Liver (tissue), 9 donors: ENCODE data around the gene IFNGR1. TPM values are rescaled to one million over a fixed set of nuclear protein-coding genes. Genes with fewer than 3 reads are reported as not detected.

Source experiments
- DNase-seq: peaks from one replicate; pipeline ENCODE4 v3.0.0-alpha.2; 2017; ENCODE audit warnings: low spot score
- H3K27ac ChIP-seq, 2 donors: one replicate each; pipeline ENCODE4 v1.7.0; 2013; ENCODE audit warnings: inconsistent platforms in 2 of 2, low read length in 2 of 2, control low read depth in 1 of 2, low read depth in 1 of 2, mild to moderate bottlenecking in 1 of 2
- H3K27me3 ChIP-seq, 4 donors: one replicate each; pipeline versions ENCODE4 v1.6.1 to v1.7.0; 2013; ENCODE audit warnings: low read length in 3 of 4, inconsistent platforms in 1 of 4, mild to moderate bottlenecking in 1 of 4, moderate library complexity in 1 of 4; ENCODE audit not compliant: control insufficient read depth in 4 of 4, insufficient read depth in 4 of 4
- H3K36me3 ChIP-seq, 4 donors: one replicate each; pipeline versions ENCODE4 v1.6.1 to v1.7.0; 2013; ENCODE audit warnings: low read length in 3 of 4, mild to moderate bottlenecking in 3 of 4, low read depth in 1 of 4, moderate library complexity in 1 of 4; ENCODE audit not compliant: control insufficient read depth in 4 of 4, insufficient read depth in 3 of 4
- H3K4me1 ChIP-seq, 4 donors: one replicate each; pipeline versions ENCODE4 v1.6.1 to v1.7.0; 2013; ENCODE audit warnings: low read length in 3 of 4, mild to moderate bottlenecking in 3 of 4, moderate library complexity in 1 of 4; ENCODE audit not compliant: control insufficient read depth in 4 of 4, insufficient read depth in 4 of 4
- H3K4me3 ChIP-seq, 3 donors: one replicate each; pipeline versions ENCODE4 v1.6.1 to v1.7.0; 2013; ENCODE audit warnings: low read length in 3 of 3, control low read depth in 1 of 3, low read depth in 1 of 3, mild to moderate bottlenecking in 1 of 3
- H3K9ac ChIP-seq, 2 donors: one replicate each; pipeline ENCODE4 v1.7.0; 2013; ENCODE audit warnings: low read length in 2 of 2, mild to moderate bottlenecking in 2 of 2, moderate library complexity in 2 of 2, control low read depth in 1 of 2, low read depth in 1 of 2
- H3K9me3 ChIP-seq, 4 donors: one replicate each; pipeline versions ENCODE4 v1.6.1 to v1.7.0; 2013; ENCODE audit warnings: low read length in 3 of 4; ENCODE audit not compliant: control insufficient read depth in 4 of 4
- EGR1 ChIP-seq, 2 donors: IDR thresholded peaks; 2 replicates each; pipeline ENCODE4 v1.6.1; 2016 to 2018; ENCODE audit warnings: antibody characterized with exemption in 2 of 2, low read depth in 2 of 2
- FOXA2 ChIP-seq: IDR thresholded peaks from 2 replicates; pipeline ENCODE4 v1.6.1; 2016; ENCODE audit warnings: antibody characterized with exemption
- GABPA ChIP-seq, 2 donors: IDR thresholded peaks in 1 of 2; conservative IDR thresholded peaks in 1 of 2; 2 replicates each; pipeline ENCODE4 v1.6.1; 2016; ENCODE audit warnings: antibody characterized with exemption in 2 of 2, mild to moderate bottlenecking in 1 of 2, moderate library complexity in 1 of 2
- HNF4A ChIP-seq, 2 donors: conservative IDR thresholded peaks; 2 replicates each; pipeline ENCODE4 v1.6.1; 2016; ENCODE audit warnings: antibody characterized with exemption in 2 of 2, mild to moderate bottlenecking in 2 of 2
- HNF4G ChIP-seq: IDR thresholded peaks from 2 replicates; pipeline ENCODE4 v1.6.1; 2016; ENCODE audit warnings: antibody characterized with exemption
- JUND ChIP-seq, 2 donors: IDR thresholded peaks; 2 replicates each; pipeline ENCODE4 v1.6.1; 2016; ENCODE audit warnings: antibody characterized with exemption in 2 of 2
- NR2F2 ChIP-seq: IDR thresholded peaks from 2 replicates; pipeline ENCODE4 v1.6.1; 2016; ENCODE audit warnings: antibody characterized with exemption
- RAD21 ChIP-seq, 2 donors: IDR thresholded peaks; 2 replicates each; pipeline ENCODE4 v1.6.1; 2016; ENCODE audit warnings: antibody characterized with exemption in 2 of 2, mild to moderate bottlenecking in 2 of 2
- RXRA ChIP-seq, 2 donors: IDR thresholded peaks; 2 replicates each; pipeline ENCODE4 v1.6.1; 2017 to 2018; ENCODE audit warnings: antibody characterized with exemption in 2 of 2, mild to moderate bottlenecking in 1 of 2
- SP1 ChIP-seq: IDR thresholded peaks from 2 replicates; pipeline ENCODE4 v1.6.1; 2018; ENCODE audit warnings: antibody characterized with exemption, mild to moderate bottlenecking
- TAF1 ChIP-seq: conservative IDR thresholded peaks from 2 replicates; pipeline ENCODE4 v1.6.1; 2016; ENCODE audit warnings: antibody characterized with exemption, mild to moderate bottlenecking
- YY1 ChIP-seq: IDR thresholded peaks from 2 replicates; pipeline ENCODE4 v1.6.1; 2016; ENCODE audit warnings: antibody characterized with exemption, mild to moderate bottlenecking
- WGBS: extraction: QIAGEN DNeasy Blood & Tissue Kit; methylation state at CpG from one replicate; pipeline ENCODE4 v1.1.7; 2013; 5-methylcytosine and 5-hydroxymethylcytosine counted together
- polyA plus RNA-seq, 2 donors: library from polyadenylated mRNA; stranded (reverse) in 1 of 2; unstranded in 1 of 2; fragments of 200-250 nt in 1 of 2; fragments of >200 nt in 1 of 2; fragmentation: Nextera tagmentation in 1 of 2; extraction: Ambion mirVana in 1 of 2; gene quantifications; one replicate each; pipeline versions ENCODE4 v1.2.1 to v1.2.3, GENCODE V29; 2013 to 2015
- total RNA-seq, 2 donors: library from RNA; depleted of rRNA; stranded (reverse); fragments of >200 nt; gene quantifications; one replicate each; pipeline ENCODE4 v1.2.3, GENCODE V29; 2014
- TF ChIP-seq, protein P1 (sequence below): IDR thresholded peaks from 2 replicates; pipeline ENCODE4 v1.6.1; 2016; ENCODE audit warnings: antibody characterized with exemption
- TF ChIP-seq, protein P2 (sequence below): IDR thresholded peaks from 2 replicates; pipeline ENCODE4 v1.6.1; 2016; ENCODE audit warnings: antibody characterized with exemption
- TF ChIP-seq, protein P3 (sequence below): IDR thresholded peaks from 2 replicates; pipeline ENCODE4 v1.6.1; 2016; ENCODE audit warnings: antibody characterized with exemption, mild to moderate bottlenecking
- TF ChIP-seq, protein P4 (sequence below): fragments of 150-350 bp; IDR thresholded peaks from 2 replicates; pipeline ENCODE4 v1.5.1; 2017; ENCODE audit warnings: improper control_type of control experiment, low read depth, low read length; ENCODE audit not compliant: missing input control
- TF ChIP-seq, protein P5 (sequence below): IDR thresholded peaks from 2 replicates; pipeline ENCODE4 v1.6.1; 2016; ENCODE audit warnings: antibody characterized with exemption
- donor health status: healthy.
- donor health status: healthy.
- donor health status: healthy.
- donor health status: healthy.
- donor health status: healthy.

IFNGR1 gene
- total and polyA plus RNA-seq, 4 donors = 33.9 to 57.8 (median 39.0) TPM

DNA sequence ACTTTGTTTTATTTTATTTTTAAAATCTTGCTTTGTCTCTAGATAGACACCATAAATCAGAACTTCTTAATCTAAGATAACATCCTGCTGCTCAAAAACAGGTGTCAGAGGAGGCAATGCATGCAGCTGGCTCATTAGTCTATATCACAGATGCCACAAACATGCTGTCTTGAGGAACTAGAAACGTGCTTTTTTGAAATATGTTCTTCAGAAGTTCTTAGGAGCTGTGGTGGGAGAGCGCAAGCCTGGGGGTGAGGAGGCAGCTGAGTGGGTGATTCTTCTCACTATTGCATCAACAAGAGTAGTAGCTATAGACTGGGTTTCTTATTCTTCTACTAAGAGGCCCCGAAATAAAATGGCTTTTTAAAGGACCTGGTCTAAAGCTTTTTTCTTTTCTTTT is 69.1 kb downstream of the IFNGR1 start:
- peaks cover 0 to 5% (median 2%) of the 10 kb centered on the region in 4 donors for H3K4me1 ChIP-seq
- no peak overlapping the region for H3K27ac ChIP-seq
- no peaks in the 10 kb centered on the region for H3K27me3 ChIP-seq
- no peak for DNase-seq
- 84% methylated on average over 3 of the region's 3 CpGs for WGBS
- H3K36me3 ChIP-seq = no peaks in the 10 kb centered on the region
- no peak overlapping the region for H3K4me3 ChIP-seq
- TF ChIP-seq JUND (IDR thresholded peaks at IDR 0.05) (no peak), SP1 (no peak), FOXA2 (no peak), NR2F2 (no peak), TAF1 (no peak), GABPA (IDR thresholded peaks at IDR 0.05 in 1 of 2, conservative IDR thresholded peaks at IDR 0.05 in 1 of 2) (no peak), RXRA (IDR thresholded peaks at IDR 0.05) (no peak), YY1 (no peak), HNF4A (conservative IDR thresholded peaks at IDR 0.05) (no peak), RAD21 (IDR thresholded peaks at IDR 0.05) (no peak), EGR1 (IDR thresholded peaks at IDR 0.05; ENCODE audit: low read depth in 2 of 2) (no peak)
- TF ChIP-seq, protein P1, sequence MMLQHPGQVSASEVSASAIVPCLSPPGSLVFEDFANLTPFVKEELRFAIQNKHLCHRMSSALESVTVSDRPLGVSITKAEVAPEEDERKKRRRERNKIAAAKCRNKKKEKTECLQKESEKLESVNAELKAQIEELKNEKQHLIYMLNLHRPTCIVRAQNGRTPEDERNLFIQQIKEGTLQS = no peak
- TF ChIP-seq, protein P2, sequence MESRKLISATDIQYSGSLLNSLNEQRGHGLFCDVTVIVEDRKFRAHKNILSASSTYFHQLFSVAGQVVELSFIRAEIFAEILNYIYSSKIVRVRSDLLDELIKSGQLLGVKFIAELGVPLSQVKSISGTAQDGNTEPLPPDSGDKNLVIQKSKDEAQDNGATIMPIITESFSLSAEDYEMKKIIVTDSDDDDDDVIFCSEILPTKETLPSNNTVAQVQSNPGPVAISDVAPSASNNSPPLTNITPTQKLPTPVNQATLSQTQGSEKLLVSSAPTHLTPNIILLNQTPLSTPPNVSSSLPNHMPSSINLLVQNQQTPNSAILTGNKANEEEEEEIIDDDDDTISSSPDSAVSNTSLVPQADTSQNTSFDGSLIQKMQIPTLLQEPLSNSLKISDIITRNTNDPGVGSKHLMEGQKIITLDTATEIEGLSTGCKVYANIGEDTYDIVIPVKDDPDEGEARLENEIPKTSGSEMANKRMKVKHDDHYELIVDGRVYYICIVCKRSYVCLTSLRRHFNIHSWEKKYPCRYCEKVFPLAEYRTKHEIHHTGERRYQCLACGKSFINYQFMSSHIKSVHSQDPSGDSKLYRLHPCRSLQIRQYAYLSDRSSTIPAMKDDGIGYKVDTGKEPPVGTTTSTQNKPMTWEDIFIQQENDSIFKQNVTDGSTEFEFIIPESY = no peak
- TF ChIP-seq, protein P3, sequence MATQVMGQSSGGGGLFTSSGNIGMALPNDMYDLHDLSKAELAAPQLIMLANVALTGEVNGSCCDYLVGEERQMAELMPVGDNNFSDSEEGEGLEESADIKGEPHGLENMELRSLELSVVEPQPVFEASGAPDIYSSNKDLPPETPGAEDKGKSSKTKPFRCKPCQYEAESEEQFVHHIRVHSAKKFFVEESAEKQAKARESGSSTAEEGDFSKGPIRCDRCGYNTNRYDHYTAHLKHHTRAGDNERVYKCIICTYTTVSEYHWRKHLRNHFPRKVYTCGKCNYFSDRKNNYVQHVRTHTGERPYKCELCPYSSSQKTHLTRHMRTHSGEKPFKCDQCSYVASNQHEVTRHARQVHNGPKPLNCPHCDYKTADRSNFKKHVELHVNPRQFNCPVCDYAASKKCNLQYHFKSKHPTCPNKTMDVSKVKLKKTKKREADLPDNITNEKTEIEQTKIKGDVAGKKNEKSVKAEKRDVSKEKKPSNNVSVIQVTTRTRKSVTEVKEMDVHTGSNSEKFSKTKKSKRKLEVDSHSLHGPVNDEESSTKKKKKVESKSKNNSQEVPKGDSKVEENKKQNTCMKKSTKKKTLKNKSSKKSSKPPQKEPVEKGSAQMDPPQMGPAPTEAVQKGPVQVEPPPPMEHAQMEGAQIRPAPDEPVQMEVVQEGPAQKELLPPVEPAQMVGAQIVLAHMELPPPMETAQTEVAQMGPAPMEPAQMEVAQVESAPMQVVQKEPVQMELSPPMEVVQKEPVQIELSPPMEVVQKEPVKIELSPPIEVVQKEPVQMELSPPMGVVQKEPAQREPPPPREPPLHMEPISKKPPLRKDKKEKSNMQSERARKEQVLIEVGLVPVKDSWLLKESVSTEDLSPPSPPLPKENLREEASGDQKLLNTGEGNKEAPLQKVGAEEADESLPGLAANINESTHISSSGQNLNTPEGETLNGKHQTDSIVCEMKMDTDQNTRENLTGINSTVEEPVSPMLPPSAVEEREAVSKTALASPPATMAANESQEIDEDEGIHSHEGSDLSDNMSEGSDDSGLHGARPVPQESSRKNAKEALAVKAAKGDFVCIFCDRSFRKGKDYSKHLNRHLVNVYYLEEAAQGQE = no peak
- TF ChIP-seq, protein P4, sequence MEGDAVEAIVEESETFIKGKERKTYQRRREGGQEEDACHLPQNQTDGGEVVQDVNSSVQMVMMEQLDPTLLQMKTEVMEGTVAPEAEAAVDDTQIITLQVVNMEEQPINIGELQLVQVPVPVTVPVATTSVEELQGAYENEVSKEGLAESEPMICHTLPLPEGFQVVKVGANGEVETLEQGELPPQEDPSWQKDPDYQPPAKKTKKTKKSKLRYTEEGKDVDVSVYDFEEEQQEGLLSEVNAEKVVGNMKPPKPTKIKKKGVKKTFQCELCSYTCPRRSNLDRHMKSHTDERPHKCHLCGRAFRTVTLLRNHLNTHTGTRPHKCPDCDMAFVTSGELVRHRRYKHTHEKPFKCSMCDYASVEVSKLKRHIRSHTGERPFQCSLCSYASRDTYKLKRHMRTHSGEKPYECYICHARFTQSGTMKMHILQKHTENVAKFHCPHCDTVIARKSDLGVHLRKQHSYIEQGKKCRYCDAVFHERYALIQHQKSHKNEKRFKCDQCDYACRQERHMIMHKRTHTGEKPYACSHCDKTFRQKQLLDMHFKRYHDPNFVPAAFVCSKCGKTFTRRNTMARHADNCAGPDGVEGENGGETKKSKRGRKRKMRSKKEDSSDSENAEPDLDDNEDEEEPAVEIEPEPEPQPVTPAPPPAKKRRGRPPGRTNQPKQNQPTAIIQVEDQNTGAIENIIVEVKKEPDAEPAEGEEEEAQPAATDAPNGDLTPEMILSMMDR = no peak
- TF ChIP-seq, protein P5, sequence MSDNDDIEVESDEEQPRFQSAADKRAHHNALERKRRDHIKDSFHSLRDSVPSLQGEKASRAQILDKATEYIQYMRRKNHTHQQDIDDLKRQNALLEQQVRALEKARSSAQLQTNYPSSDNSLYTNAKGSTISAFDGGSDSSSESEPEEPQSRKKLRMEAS = no peak
- no peaks in the 10 kb centered on the region for H3K9me3 ChIP-seq
- no peak overlapping the region for H3K9ac ChIP-seq

DNA sequence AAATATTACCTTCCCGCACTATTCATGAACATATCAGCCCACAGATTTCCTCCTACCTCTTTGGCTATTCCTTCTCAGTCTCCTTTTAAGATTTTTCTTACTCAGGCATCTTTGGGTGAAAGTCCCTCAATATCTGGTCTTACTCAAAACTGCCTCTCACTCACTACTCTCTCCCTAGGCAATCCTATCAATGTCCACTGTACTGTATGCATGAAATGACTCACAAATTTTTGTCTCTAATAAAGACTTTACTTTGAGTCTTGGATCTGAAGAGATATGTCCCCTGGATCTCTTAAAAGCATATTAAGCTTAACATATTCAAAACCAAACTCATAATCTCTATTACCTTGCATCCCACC is 70.2 kb downstream of the IFNGR1 start:
- Histone ChIP-seq H3K9me3 (no peaks in the 10 kb centered on the region), H3K27me3 (no peaks in the 10 kb centered on the region), H3K4me3 (no peak overlapping the region), H3K36me3 (no peaks in the 10 kb centered on the region), H3K27ac (peak overlapping the region in 1 of 2 donors; percentile 50), H3K4me1 (peaks cover 0 to 5% (median 2%) of the 10 kb centered on the region in 4 donors), H3K9ac (no peak overlapping the region)
- WGBS = 65% methylated on average over 1 of the region's 1 CpG
- DNase-seq = no peak
- TF ChIP-seq TAF1 (no peak), JUND (IDR thresholded peaks at IDR 0.05) (no peak), YY1 (no peak), SP1 (no peak), FOXA2 (no peak), GABPA (IDR thresholded peaks at IDR 0.05 in 1 of 2, conservative IDR thresholded peaks at IDR 0.05 in 1 of 2) (no peak), RAD21 (IDR thresholded peaks at IDR 0.05) (no peak), HNF4A (conservative IDR thresholded peaks at IDR 0.05) (no peak), HNF4G (no peak), NR2F2 (no peak)
- TF ChIP-seq, protein P3 = no peak
- TF ChIP-seq, protein P4 = no peak
- TF ChIP-seq, protein P5 = no peak
